IPS-18c (cell line): Measurements from ENCODE around the gene RANBP10.

ENCODE experiments used
- H3K4me3 ChIP-seq: 2 replicates; pipeline ENCODE4 v1.7.0; 2013; ENCODE audit warnings: low read depth, mild to moderate bottlenecking, low read length, moderate library complexity; ENCODE audit not compliant: insufficient read depth
- H3K9me3 ChIP-seq: one replicate; pipeline ENCODE4 v1.6.1; 2013; ENCODE audit warnings: mild to moderate bottlenecking, low read length, moderate library complexity; ENCODE audit not compliant: control insufficient read depth, insufficient read depth

RANBP10 gene

DNA sequence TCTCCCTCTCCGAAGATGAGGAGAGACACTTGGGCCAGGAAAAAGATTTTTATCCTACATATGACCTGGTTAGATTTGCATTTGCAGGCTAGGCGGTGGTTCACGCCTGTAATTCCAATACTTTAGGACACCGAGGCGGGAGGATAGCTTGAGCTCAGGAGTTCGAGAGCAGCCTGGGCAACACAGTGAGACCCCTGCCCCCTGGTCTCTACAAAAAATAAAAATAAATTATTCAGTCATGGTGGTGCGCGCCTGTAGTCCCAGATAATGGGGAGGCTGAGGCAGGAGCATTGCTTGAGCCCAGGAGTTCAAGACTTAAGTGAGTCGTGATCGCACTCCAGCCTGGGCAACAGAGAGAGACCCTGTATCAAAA is 27.9 kb upstream of the RANBP10 start:
- Histone ChIP-seq H3K9me3 (no peaks in the 10 kb centered on the region), H3K4me3 (peak overlapping the region; percentile 71; the same call in 1 of the 2 replicates)

DNA sequence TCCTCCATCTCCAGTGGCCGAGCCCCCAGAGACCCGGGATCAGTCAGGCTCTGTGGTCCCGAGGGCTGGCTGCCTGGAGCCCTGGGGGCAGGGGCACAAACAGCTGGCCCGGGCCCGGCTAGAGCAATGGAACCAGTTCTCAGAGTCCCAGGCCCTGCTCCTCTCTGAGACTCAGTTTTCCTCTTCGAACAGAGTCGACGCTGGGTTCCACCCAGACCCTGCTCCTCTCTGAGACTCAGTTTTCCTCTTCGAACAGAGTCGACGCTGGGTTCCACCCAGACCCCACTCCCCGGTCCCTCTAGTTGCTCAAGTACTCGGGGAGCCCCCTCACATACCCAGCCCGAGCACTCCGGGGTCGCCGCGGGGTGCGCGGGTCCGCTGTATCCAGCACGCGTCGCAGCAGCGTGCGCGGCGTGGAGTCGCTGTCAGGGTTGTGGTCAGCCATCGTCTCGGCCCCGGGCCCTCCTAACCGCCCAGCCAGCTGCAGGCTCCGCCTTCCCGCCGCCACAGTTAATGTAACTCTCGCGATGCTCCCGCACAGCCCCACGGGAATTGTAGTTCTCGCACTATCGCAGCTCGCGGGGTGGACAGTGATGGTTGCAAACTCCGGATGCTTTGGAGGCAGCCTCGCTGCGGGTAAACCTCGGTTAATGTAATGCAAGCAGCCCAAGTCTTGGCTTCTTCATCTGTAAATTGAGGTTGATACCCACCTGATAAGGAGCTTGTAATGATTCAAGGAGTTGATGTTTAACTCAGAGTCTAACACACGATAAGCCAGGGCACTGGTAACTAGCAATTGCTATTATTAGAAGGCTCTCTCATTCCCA is 27.3 kb upstream of the RANBP10 start:
- H3K9me3 ChIP-seq = no peaks in the 10 kb centered on the region
- H3K4me3 ChIP-seq = peak overlapping the region; percentile 71

DNA sequence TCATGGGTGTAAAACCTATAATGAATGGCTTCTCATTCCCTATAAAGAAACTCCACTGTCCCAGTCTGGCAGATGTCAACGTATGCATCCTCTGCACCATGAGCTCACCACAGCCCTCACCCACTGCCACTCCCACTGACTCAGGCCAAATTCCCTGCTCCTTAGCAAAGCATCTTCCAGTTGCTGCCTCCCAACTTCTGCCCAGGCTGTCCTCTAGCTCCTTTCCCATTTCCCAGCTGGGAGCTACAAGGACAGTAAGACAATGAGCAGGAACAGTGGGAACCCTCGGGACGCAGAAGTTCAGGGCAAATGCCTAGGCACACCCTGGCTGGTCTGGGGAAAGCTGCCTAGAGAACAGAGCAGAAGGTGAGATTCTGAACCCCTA is 26.7 kb upstream of the RANBP10 start:
- H3K9me3 ChIP-seq = no peaks in the 10 kb centered on the region
- H3K4me3 ChIP-seq = peak overlapping the region; percentile 71

DNA sequence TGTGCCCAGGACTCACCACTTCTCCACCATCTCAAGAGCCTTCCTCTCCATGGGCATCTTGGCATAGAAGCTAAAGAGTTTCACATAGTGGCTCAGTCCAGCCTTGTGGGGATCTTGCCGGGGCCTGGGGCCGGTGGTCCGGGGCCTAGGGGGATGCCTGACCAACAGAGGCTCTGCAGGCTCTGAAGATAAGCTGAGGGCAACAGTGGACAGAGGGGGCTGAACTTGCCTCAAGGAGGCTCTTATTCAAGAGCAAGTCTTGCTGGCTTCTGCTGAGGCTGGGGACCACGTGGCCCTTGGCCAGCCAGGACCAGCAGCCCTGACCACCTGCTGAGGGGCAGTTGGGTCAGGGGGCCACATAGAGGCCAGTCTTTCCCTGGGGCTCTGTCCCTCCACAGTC is 22.3 kb upstream of the RANBP10 start:
- H3K9me3 ChIP-seq = no peaks in the 10 kb centered on the region

DNA sequence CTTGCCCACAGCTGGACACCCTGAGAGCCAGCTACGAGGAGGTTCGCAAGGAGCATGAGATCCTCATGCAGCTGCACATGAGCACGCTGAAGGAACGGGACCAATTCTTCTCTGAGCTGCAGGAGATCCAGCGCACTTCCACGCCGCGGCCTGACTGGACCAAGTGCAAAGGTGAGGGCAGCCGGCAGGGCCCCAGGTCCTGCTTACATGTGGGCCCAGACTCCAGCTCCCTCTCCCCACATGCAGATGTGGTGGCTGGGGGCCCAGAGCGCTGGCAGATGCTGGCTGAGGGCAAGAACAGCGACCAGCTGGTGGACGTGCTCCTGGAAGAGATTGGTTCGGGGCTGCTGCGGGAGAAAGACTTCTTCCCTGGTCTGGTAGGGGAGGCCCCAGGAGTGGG is 19.5 kb upstream of the RANBP10 start:
- Histone ChIP-seq H3K9me3 (no peaks in the 10 kb centered on the region), H3K4me3 (no peak overlapping the region)

More for the DNA sequence above, 22.3 kb upstream of the RANBP10 start:
- H3K4me3 ChIP-seq = no peak overlapping the region

DNA sequence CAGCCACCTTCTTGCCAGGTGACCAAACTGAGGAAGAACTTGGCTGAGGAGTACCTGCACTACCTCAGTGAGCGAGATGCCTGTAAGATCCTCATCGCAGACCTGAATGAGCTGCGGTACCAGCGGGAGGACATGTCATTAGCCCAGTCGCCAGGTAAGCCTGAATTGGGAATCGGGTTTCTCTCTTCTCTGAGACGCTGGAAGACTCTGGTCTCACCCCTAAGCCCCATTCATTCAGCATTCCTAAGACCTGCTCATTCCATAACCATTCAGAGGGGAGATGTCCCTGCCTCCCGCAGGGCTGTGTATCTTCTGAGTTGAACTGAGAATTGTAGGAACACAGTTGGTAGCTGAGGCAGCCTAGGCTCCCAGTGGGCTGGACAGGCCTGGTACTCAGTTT is 18.8 kb upstream of the RANBP10 start:
- Histone ChIP-seq H3K9me3 (no peaks in the 10 kb centered on the region), H3K4me3 (no peak overlapping the region)

DNA sequence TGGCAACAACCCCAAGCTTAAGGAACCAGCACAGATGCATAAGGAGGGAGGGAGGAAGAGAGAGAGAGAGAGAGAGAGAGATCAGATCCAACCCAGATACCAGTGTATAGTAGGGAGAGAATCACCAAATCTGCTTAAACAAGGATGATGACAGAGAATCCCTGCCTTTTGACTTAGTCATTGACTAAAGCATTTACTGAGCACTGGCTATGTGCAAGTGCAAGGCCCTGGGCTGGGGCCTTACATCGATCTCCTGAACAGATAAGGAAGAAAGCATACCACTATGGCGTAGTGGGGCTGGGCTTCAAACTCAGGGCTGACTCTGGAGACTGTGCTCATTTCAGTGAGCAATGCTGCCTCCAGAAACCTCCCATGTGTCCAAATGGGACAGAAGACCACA is 16.2 kb upstream of the RANBP10 start:
- Histone ChIP-seq H3K9me3 (no peaks in the 10 kb centered on the region), H3K4me3 (no peak overlapping the region)

DNA sequence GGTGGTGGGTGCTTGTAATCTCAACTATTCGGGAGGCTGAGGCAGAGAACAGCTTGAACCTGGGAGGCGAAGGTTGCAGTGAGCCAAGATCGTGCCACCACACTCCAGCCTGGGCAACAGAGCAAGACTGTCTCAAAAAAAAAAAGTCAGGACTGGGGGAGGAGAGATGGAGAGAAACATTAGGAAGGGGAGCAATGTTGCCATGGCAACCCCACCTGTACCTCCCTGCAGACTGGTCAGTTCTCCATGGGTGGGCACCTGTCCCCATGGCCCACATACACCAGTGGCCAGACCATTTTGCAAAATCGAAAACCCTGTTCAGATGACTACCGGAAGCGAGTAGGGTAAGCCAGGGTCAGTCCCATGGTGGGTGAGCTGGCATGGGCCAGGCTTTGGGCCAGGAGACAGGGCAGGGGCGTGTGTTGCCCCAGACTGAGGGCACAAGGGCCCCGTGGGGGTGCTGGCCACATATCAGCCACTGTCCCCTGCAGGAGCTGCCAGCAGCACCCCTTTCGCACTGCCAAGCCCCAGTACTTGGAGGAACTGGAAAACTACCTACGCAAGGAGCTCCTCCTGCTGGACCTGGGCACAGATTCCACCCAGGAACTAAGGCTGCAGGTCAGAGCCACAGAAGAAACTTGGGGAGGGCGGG is 14.4 kb upstream of the RANBP10 start:
- Histone ChIP-seq H3K4me3 (no peak overlapping the region), H3K9me3 (no peaks in the 10 kb centered on the region)

DNA sequence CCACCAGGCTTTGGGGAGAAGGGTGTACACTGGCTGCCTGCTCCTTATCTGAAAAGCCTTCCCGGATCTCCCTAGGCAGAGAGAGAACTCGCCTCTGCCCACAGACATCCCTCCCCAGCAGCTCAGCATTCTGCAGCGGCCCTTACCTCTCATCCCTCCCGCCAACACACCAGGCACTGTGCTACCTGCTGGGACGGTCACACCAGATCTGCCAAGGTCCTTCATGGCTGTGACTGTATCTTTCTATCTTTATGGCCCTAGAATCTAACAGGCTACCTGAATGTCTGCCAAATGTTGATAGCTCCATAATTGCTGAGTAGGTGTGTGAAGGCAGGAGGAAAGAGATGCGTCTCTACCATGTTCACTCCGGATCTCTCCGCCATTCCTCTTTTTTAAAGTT is 8.2 kb upstream of the RANBP10 start:
- Histone ChIP-seq H3K4me3 (no peak overlapping the region), H3K9me3 (no peaks in the 10 kb centered on the region)

DNA sequence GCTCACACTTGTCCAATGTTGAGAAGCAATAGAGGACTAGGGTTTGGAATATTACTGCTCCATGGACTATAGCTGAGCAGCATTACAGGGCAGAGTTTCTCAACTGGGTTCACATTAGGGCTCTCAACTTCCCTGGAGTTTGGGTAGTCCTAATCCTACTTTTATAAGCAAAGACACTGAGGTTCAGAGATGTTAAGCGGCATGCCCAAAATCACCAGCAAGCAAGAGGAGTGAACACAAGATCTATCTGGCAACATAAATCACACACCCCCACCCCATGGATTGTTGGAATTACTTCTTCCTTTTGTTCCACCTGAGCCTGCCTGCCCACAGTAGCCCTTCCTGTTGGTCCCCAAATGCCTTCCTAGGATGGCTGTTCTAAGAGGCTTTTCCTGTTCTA is 5.5 kb upstream of the RANBP10 start:
- H3K9me3 ChIP-seq = no peaks in the 10 kb centered on the region
- no peak overlapping the region for H3K4me3 ChIP-seq

DNA sequence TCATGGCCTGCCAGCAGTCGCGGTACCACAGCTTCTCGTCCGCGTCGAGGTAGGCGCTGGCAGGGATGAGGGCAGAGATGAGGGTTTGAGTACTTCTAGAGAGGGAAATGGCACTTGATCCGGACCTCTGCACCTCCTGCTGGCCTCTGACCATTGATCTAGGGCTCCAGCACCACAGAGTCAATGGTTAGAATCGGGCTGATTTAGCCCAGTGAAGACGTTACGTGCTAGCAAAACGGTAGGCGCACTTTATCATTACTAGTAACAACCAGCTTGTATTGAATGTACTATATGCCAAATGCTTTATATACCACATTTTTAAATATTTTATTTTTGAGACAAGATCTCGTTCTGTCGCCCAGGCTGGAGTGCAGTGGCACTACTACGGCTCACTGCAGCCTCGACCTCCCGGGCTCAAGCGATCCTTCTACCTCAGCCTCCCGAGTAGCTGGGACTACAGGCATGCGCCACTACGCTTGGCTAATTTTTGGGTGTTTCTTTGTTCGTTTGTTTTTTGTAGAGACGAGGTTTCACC is 855 bp upstream of the RANBP10 start:
- Histone ChIP-seq H3K9me3 (no peaks in the 10 kb centered on the region), H3K4me3 (peak overlapping the region; percentile 97)

DNA sequence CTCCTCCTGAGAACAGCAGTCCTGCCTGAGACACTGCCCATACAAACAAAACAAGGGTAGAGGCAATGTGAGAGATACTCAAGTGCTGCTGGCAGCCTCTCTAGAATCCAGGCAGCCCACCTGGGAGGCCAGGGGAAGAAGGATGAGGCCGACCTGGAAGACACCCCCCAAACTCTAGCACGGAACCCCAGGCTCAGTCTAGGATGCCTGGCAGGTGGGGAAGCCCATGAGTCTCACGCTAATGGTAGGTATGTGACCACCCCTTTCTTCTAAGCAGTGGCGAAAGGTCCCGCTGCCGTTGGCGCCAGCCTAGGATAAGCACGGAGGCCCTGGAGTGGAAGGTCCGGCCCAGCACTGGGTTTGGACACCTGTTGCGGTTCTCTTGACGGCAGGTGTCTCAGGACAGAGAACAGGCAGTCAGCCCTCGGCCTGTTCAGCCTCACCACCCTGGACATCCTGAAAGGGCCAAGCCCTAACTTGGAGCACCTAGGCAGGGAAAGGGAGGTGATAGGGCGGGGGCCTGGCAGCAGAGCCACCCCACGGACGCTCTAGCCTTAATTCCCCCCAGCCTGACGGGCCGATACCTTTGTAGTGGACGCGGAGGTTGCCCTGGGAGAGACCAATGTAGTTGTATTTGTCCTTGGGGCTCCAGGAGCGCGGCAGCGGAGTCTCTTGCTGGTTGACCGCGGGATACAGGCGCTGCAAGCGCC is 487 bp downstream of the RANBP10 start:
- Histone ChIP-seq H3K9me3 (no peaks in the 10 kb centered on the region), H3K4me3 (peak overlapping the region; percentile 97)

DNA sequence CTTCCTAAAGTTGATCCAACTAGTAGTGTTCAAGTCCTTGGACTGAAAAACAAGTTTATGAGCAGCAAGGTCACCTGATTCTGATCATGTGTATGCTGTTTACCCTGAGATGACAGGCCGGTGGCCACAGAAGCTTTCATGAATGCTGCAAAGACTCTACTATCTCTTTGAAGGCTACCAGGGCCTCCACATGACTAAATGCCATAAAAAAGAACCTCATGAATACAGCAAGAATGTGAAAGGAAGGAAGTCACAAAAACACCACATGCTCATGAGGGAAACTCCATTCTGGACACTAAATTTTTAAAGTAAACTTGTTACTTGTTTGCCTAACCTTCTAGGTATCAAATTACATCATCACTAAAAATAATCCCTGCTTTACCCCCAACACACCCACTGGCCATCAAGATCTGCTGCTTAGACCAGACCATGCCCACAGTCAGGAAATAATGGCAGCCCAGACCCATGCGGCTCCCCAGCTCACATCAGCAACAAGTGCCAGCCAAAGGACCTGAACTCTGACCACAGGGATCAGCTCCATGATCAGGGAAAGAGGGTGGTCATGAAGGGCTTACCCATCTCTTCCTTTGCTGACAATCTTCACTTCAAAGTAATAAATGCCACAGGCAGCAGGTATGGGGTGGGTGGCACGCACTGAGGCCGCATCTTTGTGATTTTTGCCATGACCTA is 1.4 kb downstream of the RANBP10 start:
- H3K4me3 ChIP-seq = peak overlapping the region; percentile 97

DNA sequence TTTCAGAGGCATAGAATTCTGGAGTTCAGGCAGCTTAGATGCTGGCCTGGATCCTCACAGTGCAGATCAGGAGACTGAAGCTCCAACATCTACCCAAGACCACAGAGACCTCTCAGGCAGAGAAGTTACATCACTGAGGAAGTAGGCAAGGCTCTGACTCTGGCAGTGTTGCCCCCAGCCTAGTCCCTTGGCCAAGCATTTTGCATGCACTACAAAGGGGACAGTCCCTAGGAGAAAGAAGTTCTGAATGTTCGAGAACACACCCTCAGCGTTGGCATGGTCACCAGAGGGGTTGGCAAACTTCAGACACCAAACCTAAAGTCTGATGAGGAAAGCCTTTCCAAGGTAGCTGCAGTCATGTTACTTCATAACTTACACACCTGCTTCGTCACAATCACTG is 2.5 kb downstream of the RANBP10 start:
- no peaks in the 10 kb centered on the region for H3K9me3 ChIP-seq
- H3K4me3 ChIP-seq = no peak overlapping the region

More for the DNA sequence above, 1.4 kb downstream of the RANBP10 start:
- H3K9me3 ChIP-seq = no peaks in the 10 kb centered on the region

DNA sequence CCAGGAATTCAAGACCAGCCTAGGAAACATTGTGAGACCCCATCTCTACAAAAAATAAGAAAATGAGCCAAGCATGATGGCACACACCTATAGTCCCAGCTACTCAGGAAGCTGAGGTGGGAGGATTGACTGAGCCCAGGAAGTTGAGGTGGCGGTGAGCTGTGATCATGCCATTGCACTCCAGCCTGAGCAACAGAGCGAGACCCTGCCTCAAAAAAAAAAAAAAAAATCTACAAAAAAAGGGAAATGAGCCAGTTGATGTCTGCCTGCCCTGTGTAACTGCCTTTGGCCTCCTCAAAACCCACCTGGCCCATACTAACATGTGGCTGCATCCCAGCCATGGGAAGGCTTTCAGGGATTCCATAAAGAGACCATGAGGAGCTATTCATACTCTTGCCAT is 4.5 kb downstream of the RANBP10 start:
- Histone ChIP-seq H3K9me3 (no peaks in the 10 kb centered on the region), H3K4me3 (no peak overlapping the region)

DNA sequence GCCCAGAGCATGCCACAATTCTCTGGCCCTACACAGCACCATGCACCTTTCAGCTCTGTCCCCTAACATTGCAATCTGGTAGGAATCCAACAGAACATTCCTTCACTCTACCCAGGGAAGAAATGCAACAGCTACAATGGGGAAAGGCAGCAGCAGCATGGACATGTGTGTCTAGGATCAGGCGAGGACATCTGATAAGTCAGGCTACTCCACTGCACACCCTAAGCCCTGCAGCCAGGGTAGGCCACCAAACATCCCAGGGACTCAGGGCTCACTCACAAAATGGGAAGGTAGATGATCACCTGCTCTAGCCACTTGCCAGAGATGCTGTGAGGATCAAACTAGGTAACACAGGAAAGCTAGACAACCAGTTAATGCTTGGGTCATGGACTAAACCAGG is 5.1 kb downstream of the RANBP10 start:
- no peak overlapping the region; the same call in 1 of the 2 replicates for H3K4me3 ChIP-seq
- H3K9me3 ChIP-seq = no peaks in the 10 kb centered on the region

DNA sequence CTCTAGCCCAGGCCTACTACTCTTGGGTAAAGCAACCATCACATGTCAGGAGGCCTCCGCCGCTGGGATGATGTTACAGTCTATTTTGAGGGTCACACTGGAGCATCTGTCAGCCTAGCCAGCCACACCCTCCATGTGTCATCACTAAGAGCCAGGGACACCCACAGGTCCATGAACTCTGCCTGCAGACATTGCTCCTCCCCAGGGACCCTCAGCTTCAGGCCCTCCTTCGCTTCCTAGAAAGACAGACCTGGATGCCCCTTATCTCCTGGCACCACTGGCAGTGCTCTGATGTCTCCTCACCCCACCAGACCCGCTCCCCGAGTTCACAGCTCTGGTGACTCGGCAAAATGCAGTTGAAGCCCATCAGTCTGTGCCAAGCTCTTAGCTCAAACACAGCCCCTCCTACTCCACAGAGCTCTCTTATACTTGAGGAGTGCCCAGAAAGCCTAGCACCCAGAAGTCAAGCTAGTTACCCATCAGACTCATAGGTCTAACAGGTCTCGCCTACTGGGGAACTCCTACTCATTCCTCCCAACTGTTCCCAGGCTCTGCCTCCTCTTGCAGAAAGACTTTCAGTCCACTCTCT is 5.9 kb downstream of the RANBP10 start:
- H3K4me3 ChIP-seq = no peak overlapping the region
- H3K9me3 ChIP-seq = no peaks in the 10 kb centered on the region
